ENCODE measurements around the gene PRKCH.

DNA sequence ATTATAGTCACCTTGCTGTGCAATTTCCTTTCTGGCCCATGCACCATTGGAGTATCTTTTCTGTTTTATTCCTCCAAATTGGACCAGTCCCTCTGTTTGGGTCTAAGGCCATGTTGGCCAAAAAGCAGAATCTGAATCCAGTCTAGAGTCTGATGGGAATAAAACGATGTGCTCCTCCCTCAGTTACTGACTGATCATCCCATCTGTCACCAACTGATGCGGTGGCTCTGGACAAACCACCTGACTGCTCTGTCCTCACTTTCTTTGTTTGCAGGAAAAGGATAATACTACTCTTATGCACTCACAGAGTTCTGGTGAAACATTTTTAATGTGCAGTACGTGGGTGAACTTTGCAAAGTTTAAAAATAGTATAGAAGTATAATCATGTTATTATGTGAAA is 253.7 kb downstream of the PRKCH start:
- TF ChIP-seq, protein P1, sequence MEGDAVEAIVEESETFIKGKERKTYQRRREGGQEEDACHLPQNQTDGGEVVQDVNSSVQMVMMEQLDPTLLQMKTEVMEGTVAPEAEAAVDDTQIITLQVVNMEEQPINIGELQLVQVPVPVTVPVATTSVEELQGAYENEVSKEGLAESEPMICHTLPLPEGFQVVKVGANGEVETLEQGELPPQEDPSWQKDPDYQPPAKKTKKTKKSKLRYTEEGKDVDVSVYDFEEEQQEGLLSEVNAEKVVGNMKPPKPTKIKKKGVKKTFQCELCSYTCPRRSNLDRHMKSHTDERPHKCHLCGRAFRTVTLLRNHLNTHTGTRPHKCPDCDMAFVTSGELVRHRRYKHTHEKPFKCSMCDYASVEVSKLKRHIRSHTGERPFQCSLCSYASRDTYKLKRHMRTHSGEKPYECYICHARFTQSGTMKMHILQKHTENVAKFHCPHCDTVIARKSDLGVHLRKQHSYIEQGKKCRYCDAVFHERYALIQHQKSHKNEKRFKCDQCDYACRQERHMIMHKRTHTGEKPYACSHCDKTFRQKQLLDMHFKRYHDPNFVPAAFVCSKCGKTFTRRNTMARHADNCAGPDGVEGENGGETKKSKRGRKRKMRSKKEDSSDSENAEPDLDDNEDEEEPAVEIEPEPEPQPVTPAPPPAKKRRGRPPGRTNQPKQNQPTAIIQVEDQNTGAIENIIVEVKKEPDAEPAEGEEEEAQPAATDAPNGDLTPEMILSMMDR (IDR thresholded peaks at IDR 0.05), result no peak
- no peak for TF ChIP-seq POLR2A (IDR thresholded peaks at IDR 0.05)

Measured in body of pancreas (tissue), 4 donors.